ENCODE measurements around the gene IRGQ.
"Not testable (repeated sequence)": the region's sequence is repeated elsewhere in the genome, so short reads cannot be mapped to it uniquely, and the experiment has no call there.

IRGQ gene

DNA sequence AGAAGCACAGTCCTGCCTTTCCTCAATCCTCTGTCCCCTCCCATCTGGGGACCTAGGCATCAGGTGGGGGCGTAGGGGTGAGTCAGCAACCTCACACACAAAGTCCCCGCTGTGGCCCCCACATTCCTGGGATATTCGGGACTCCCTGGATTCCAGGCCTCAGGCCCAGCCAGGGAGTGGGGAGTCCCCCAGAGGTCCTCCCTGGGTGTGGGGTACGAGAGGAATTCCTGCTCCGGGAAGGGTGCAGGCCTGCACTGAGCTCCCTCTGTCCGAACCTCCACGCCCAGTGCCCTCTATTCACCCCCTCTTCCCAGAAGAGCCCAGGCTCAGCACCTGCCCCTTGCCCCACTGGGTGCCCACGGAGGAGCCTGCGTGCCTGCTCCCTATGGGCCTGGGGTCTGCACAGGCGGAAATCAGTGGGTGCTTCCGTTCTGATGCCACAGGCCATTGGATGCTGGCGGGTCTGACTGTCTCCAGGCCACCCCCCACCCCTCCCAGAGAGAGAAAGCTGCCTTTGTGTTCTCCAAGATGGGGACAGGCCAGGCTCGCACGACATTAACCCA, 40.3 kb upstream of the IRGQ start:
- H2AFZ ChIP-seq (ENCODE audit: low read length) = no peak overlapping the region
- H3K27ac ChIP-seq (ENCODE audit: low read depth, low read length, poor library complexity, severe bottlenecking) = no peak overlapping the region
- TF ChIP-seq, protein P1, sequence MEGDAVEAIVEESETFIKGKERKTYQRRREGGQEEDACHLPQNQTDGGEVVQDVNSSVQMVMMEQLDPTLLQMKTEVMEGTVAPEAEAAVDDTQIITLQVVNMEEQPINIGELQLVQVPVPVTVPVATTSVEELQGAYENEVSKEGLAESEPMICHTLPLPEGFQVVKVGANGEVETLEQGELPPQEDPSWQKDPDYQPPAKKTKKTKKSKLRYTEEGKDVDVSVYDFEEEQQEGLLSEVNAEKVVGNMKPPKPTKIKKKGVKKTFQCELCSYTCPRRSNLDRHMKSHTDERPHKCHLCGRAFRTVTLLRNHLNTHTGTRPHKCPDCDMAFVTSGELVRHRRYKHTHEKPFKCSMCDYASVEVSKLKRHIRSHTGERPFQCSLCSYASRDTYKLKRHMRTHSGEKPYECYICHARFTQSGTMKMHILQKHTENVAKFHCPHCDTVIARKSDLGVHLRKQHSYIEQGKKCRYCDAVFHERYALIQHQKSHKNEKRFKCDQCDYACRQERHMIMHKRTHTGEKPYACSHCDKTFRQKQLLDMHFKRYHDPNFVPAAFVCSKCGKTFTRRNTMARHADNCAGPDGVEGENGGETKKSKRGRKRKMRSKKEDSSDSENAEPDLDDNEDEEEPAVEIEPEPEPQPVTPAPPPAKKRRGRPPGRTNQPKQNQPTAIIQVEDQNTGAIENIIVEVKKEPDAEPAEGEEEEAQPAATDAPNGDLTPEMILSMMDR (IDR thresholded peaks at IDR 0.05; ENCODE audit: low read length) = no peak
- H3K9ac ChIP-seq (ENCODE audit: low read length) = no peak overlapping the region
- H3K4me3 ChIP-seq (ENCODE audit: low read depth, low read length, poor library complexity, severe bottlenecking) = no peak overlapping the region
- H3F3A ChIP-seq (ENCODE audit: insufficient read depth, low read length) = no peaks in the 10 kb centered on the region
- H4K20me1 ChIP-seq (ENCODE audit: insufficient read depth, low read length) = no peaks in the 10 kb centered on the region
- no peaks in the 10 kb centered on the region for H3K9me3 ChIP-seq (ENCODE audit: low read length)
- H3K4me1 ChIP-seq (ENCODE audit: insufficient read depth, low read length, severe bottlenecking) = peaks cover 3% of the 10 kb centered on the region
- H3K79me2 ChIP-seq (ENCODE audit: insufficient read depth, low read length) = no peaks in the 10 kb centered on the region
- 0 out of 2 replicates have a peak, but pooled peaks cover 16% of the 10 kb centered on the region for H3K27me3 ChIP-seq (ENCODE audit: insufficient read depth, low read length)
- H3K4me2 ChIP-seq (ENCODE audit: low read length) = no peak overlapping the region
- no peaks in the 10 kb centered on the region for H3K9me2 ChIP-seq (ENCODE audit: low read depth, low read length)
- no peaks in the 10 kb centered on the region for H3K36me3 ChIP-seq (ENCODE audit: insufficient read depth, low read length)

GRCh38 chr19:43635561-43635940, 39.6 kb upstream of the IRGQ start:
- not testable (repeated sequence) for H3K9ac ChIP-seq (ENCODE audit: low read length); H3K36me3 ChIP-seq (ENCODE audit: insufficient read depth, low read length); H3K9me2 ChIP-seq (ENCODE audit: low read depth, low read length); H3K27ac ChIP-seq (ENCODE audit: low read depth, low read length, poor library complexity, severe bottlenecking); H2AFZ ChIP-seq (ENCODE audit: low read length); H3K4me3 ChIP-seq (ENCODE audit: low read depth, low read length, poor library complexity, severe bottlenecking); H3F3A ChIP-seq (ENCODE audit: insufficient read depth, low read length); H4K20me1 ChIP-seq (ENCODE audit: insufficient read depth, low read length); H3K4me1 ChIP-seq (ENCODE audit: insufficient read depth, low read length, severe bottlenecking); H3K79me2 ChIP-seq (ENCODE audit: insufficient read depth, low read length); H3K9me3 ChIP-seq (ENCODE audit: low read length); H3K4me2 ChIP-seq (ENCODE audit: low read length)
- H3K27me3 ChIP-seq (ENCODE audit: insufficient read depth, low read length) = 0 out of 2 replicates have a peak, but pooled peaks cover 15% of the 10 kb centered on the region

GRCh38 chr19:43634872-43635560, 39.1 kb upstream of the IRGQ start:
- H3K4me1 ChIP-seq (ENCODE audit: insufficient read depth, low read length, severe bottlenecking) = peaks cover 2% of the 10 kb centered on the region
- 0 out of 2 replicates have a peak, but pooled peaks cover 15% of the 10 kb centered on the region for H3K27me3 ChIP-seq (ENCODE audit: insufficient read depth, low read length)
- H4K20me1 ChIP-seq (ENCODE audit: insufficient read depth, low read length) = no peaks in the 10 kb centered on the region
- no peak overlapping the region for H3K9ac ChIP-seq (ENCODE audit: low read length)
- H3K4me3 ChIP-seq (ENCODE audit: low read depth, low read length, poor library complexity, severe bottlenecking) = no peak overlapping the region
- H2AFZ ChIP-seq (ENCODE audit: low read length) = no peak overlapping the region
- no peak for TF ChIP-seq EZH2 (IDR thresholded peaks at IDR 0.05; ENCODE audit: borderline replicate concordance, low read length)
- TF ChIP-seq, protein P1 (IDR thresholded peaks at IDR 0.05; ENCODE audit: low read length) = no peak
- H3K9me3 ChIP-seq (ENCODE audit: low read length) = no peaks in the 10 kb centered on the region
- no peaks in the 10 kb centered on the region for H3K79me2 ChIP-seq (ENCODE audit: insufficient read depth, low read length)
- no peak overlapping the region for H3K4me2 ChIP-seq (ENCODE audit: low read length)
- no peaks in the 10 kb centered on the region for H3K9me2 ChIP-seq (ENCODE audit: low read depth, low read length)
- H3K27ac ChIP-seq (ENCODE audit: low read depth, low read length, poor library complexity, severe bottlenecking) = no peak overlapping the region
- no peaks in the 10 kb centered on the region for H3K36me3 ChIP-seq (ENCODE audit: insufficient read depth, low read length)
- H3F3A ChIP-seq (ENCODE audit: insufficient read depth, low read length) = no peaks in the 10 kb centered on the region

GRCh38 chr19:43634506-43634871, 38.6 kb upstream of the IRGQ start:
- no peak overlapping the region for H3K4me3 ChIP-seq (ENCODE audit: low read depth, low read length, poor library complexity, severe bottlenecking)
- H3K9me3 ChIP-seq (ENCODE audit: low read length) = no peaks in the 10 kb centered on the region
- H3K27ac ChIP-seq (ENCODE audit: low read depth, low read length, poor library complexity, severe bottlenecking) = no peak overlapping the region
- H3K27me3 ChIP-seq (ENCODE audit: insufficient read depth, low read length) = 0 out of 2 replicates have a peak, but pooled peaks cover 15% of the 10 kb centered on the region
- no peak overlapping the region for H3K9ac ChIP-seq (ENCODE audit: low read length)
- H3K36me3 ChIP-seq (ENCODE audit: insufficient read depth, low read length) = no peaks in the 10 kb centered on the region
- no peaks in the 10 kb centered on the region for H4K20me1 ChIP-seq (ENCODE audit: insufficient read depth, low read length)
- H3K79me2 ChIP-seq (ENCODE audit: insufficient read depth, low read length) = no peaks in the 10 kb centered on the region
- no peak overlapping the region for H3K4me2 ChIP-seq (ENCODE audit: low read length)
- H3K4me1 ChIP-seq (ENCODE audit: insufficient read depth, low read length, severe bottlenecking) = no peaks in the 10 kb centered on the region
- no peaks in the 10 kb centered on the region for H3K9me2 ChIP-seq (ENCODE audit: low read depth, low read length)
- TF ChIP-seq, protein P1 (IDR thresholded peaks at IDR 0.05; ENCODE audit: low read length) = no peak
- TF ChIP-seq EZH2 (IDR thresholded peaks at IDR 0.05; ENCODE audit: borderline replicate concordance, low read length) = no peak
- no peak overlapping the region for H2AFZ ChIP-seq (ENCODE audit: low read length)
- H3F3A ChIP-seq (ENCODE audit: insufficient read depth, low read length) = no peaks in the 10 kb centered on the region

All from OCI-LY1 (cell line).